ENCODE data around the gene MAP6.

MAP6 gene

GRCh38 chr11:75558939-75559843 lies 109.6 kb downstream of the MAP6 start:
- Histone ChIP-seq H3K4me3 (ENCODE audit: low read depth in 1 of 2, low read length in 2 of 2) (no peak overlapping the region), H3K27ac (ENCODE audit: low read depth, low read length) (peak overlapping the region; percentile 28), H3K36me3 (ENCODE audit: control insufficient read depth in 1 of 2, insufficient read depth in 2 of 2, low read length in 2 of 2) (no peaks in the 10 kb centered on the region), H3K27me3 (ENCODE audit: control insufficient read depth in 1 of 2, insufficient read depth in 2 of 2, low read length in 2 of 2) (no peaks in the 10 kb centered on the region), H3K9ac (ENCODE audit: low read depth in 1 of 2, low read length in 2 of 2) (peak overlapping the region; percentile 24 to 60), H3K4me1 (ENCODE audit: control insufficient read depth in 1 of 2, insufficient read depth in 2 of 2, low read length in 2 of 2) (peaks cover 31 to 34% of the 10 kb centered on the region in 2 donors), H3K9me3 (ENCODE audit: control insufficient read depth in 1 of 2, low read length in 2 of 2) (no peaks in the 10 kb centered on the region)

GRCh38 chr11:75557666-75558494 lies 111.0 kb downstream of the MAP6 start:
- no peaks in the 10 kb centered on the region for H3K36me3 ChIP-seq (ENCODE audit: control insufficient read depth in 1 of 2, insufficient read depth in 2 of 2, low read length in 2 of 2)
- peaks cover 25 to 26% of the 10 kb centered on the region in 2 donors for H3K4me1 ChIP-seq (ENCODE audit: control insufficient read depth in 1 of 2, insufficient read depth in 2 of 2, low read length in 2 of 2)
- no peaks in the 10 kb centered on the region for H3K9me3 ChIP-seq (ENCODE audit: control insufficient read depth in 1 of 2, low read length in 2 of 2)
- no peaks in the 10 kb centered on the region for H3K27me3 ChIP-seq (ENCODE audit: control insufficient read depth in 1 of 2, insufficient read depth in 2 of 2, low read length in 2 of 2)
- H3K9ac ChIP-seq (ENCODE audit: low read depth in 1 of 2, low read length in 2 of 2), result no peak overlapping the region
- no peak overlapping the region for H3K4me3 ChIP-seq (ENCODE audit: low read depth in 1 of 2, low read length in 2 of 2)
- peak overlapping the region; percentile 28 for H3K27ac ChIP-seq (ENCODE audit: low read depth, low read length)

- Histone ChIP-seq H3K36me3 (ENCODE audit: control insufficient read depth in 1 of 2, insufficient read depth in 2 of 2, low read length in 2 of 2) (no peaks in the 10 kb centered on the region), H3K27me3 (ENCODE audit: control insufficient read depth in 1 of 2, insufficient read depth in 2 of 2, low read length in 2 of 2) (no peaks in the 10 kb centered on the region), H3K9ac (ENCODE audit: low read depth in 1 of 2, low read length in 2 of 2) (no peak overlapping the region), H3K27ac (ENCODE audit: low read depth, low read length) (no peak overlapping the region), H3K4me1 (ENCODE audit: control insufficient read depth in 1 of 2, insufficient read depth in 2 of 2, low read length in 2 of 2) (peaks cover 20 to 21% of the 10 kb centered on the region in 2 donors), H3K9me3 (ENCODE audit: control insufficient read depth in 1 of 2, low read length in 2 of 2) (no peaks in the 10 kb centered on the region), H3K4me3 (ENCODE audit: low read depth in 1 of 2, low read length in 2 of 2) (no peak overlapping the region)
Measured at GRCh38 chr11:75556275-75556674, 112.6 kb downstream of the MAP6 start.

- Histone ChIP-seq H3K4me1 (ENCODE audit: control insufficient read depth in 1 of 2, insufficient read depth in 2 of 2, low read length in 2 of 2) (peaks cover 15 to 21% of the 10 kb centered on the region in 2 donors), H3K9me3 (ENCODE audit: control insufficient read depth in 1 of 2, low read length in 2 of 2) (no peaks in the 10 kb centered on the region), H3K9ac (ENCODE audit: low read depth in 1 of 2, low read length in 2 of 2) (no peak overlapping the region), H3K27me3 (ENCODE audit: control insufficient read depth in 1 of 2, insufficient read depth in 2 of 2, low read length in 2 of 2) (no peaks in the 10 kb centered on the region), H3K36me3 (ENCODE audit: control insufficient read depth in 1 of 2, insufficient read depth in 2 of 2, low read length in 2 of 2) (no peaks in the 10 kb centered on the region), H3K27ac (ENCODE audit: low read depth, low read length) (peak overlapping the region; percentile 51), H3K4me3 (ENCODE audit: low read depth in 1 of 2, low read length in 2 of 2) (no peak overlapping the region)
Measured at GRCh38 chr11:75555079-75555811, 113.6 kb downstream of the MAP6 start.

GRCh38 chr11:75554258-75555022 lies 114.4 kb downstream of the MAP6 start:
- no peaks in the 10 kb centered on the region for H3K9me3 ChIP-seq (ENCODE audit: control insufficient read depth in 1 of 2, low read length in 2 of 2)
- no peak overlapping the region for H3K9ac ChIP-seq (ENCODE audit: low read depth in 1 of 2, low read length in 2 of 2)
- H3K27me3 ChIP-seq (ENCODE audit: control insufficient read depth in 1 of 2, insufficient read depth in 2 of 2, low read length in 2 of 2), result no peaks in the 10 kb centered on the region
- H3K4me3 ChIP-seq (ENCODE audit: low read depth in 1 of 2, low read length in 2 of 2), result no peak overlapping the region
- H3K27ac ChIP-seq (ENCODE audit: low read depth, low read length), result peak overlapping the region; percentile 64
- peaks cover 11 to 19% of the 10 kb centered on the region in 2 donors for H3K4me1 ChIP-seq (ENCODE audit: control insufficient read depth in 1 of 2, insufficient read depth in 2 of 2, low read length in 2 of 2)
- no peaks in the 10 kb centered on the region for H3K36me3 ChIP-seq (ENCODE audit: control insufficient read depth in 1 of 2, insufficient read depth in 2 of 2, low read length in 2 of 2)

GRCh38 chr11:75553889-75554257 lies 115.0 kb downstream of the MAP6 start:
- Histone ChIP-seq H3K9ac (ENCODE audit: low read depth in 1 of 2, low read length in 2 of 2) (no peak overlapping the region), H3K36me3 (ENCODE audit: control insufficient read depth in 1 of 2, insufficient read depth in 2 of 2, low read length in 2 of 2) (no peaks in the 10 kb centered on the region), H3K27me3 (ENCODE audit: control insufficient read depth in 1 of 2, insufficient read depth in 2 of 2, low read length in 2 of 2) (no peaks in the 10 kb centered on the region), H3K27ac (ENCODE audit: low read depth, low read length) (peak overlapping the region; percentile 64), H3K4me1 (ENCODE audit: control insufficient read depth in 1 of 2, insufficient read depth in 2 of 2, low read length in 2 of 2) (peaks cover 5 to 14% of the 10 kb centered on the region in 2 donors), H3K4me3 (ENCODE audit: low read depth in 1 of 2, low read length in 2 of 2) (no peak overlapping the region), H3K9me3 (ENCODE audit: control insufficient read depth in 1 of 2, low read length in 2 of 2) (no peaks in the 10 kb centered on the region)

GRCh38 chr11:75553182-75553581 lies 115.7 kb downstream of the MAP6 start:
- Histone ChIP-seq H3K36me3 (ENCODE audit: control insufficient read depth in 1 of 2, insufficient read depth in 2 of 2, low read length in 2 of 2) (no peaks in the 10 kb centered on the region), H3K4me1 (ENCODE audit: control insufficient read depth in 1 of 2, insufficient read depth in 2 of 2, low read length in 2 of 2) (peaks cover 0 to 8% of the 10 kb centered on the region in 2 donors), H3K9ac (ENCODE audit: low read depth in 1 of 2, low read length in 2 of 2) (no peak overlapping the region), H3K27ac (ENCODE audit: low read depth, low read length) (no peak overlapping the region), H3K27me3 (ENCODE audit: control insufficient read depth in 1 of 2, insufficient read depth in 2 of 2, low read length in 2 of 2) (no peaks in the 10 kb centered on the region), H3K4me3 (ENCODE audit: low read depth in 1 of 2, low read length in 2 of 2) (no peak overlapping the region), H3K9me3 (ENCODE audit: control insufficient read depth in 1 of 2, low read length in 2 of 2) (no peaks in the 10 kb centered on the region)

GRCh38 chr11:75549370-75549958 lies 119.4 kb downstream of the MAP6 start:
- Histone ChIP-seq H3K9me3 (ENCODE audit: control insufficient read depth in 1 of 2, low read length in 2 of 2) (no peaks in the 10 kb centered on the region), H3K4me3 (ENCODE audit: low read depth in 1 of 2, low read length in 2 of 2) (no peak overlapping the region), H3K9ac (ENCODE audit: low read depth in 1 of 2, low read length in 2 of 2) (no peak overlapping the region), H3K4me1 (ENCODE audit: control insufficient read depth in 1 of 2, insufficient read depth in 2 of 2, low read length in 2 of 2) (peaks cover 0 to 6% of the 10 kb centered on the region in 2 donors), H3K27ac (ENCODE audit: low read depth, low read length) (no peak overlapping the region), H3K36me3 (ENCODE audit: control insufficient read depth in 1 of 2, insufficient read depth in 2 of 2, low read length in 2 of 2) (no peaks in the 10 kb centered on the region), H3K27me3 (ENCODE audit: control insufficient read depth in 1 of 2, insufficient read depth in 2 of 2, low read length in 2 of 2) (peaks cover 0 to 5% of the 10 kb centered on the region in 2 donors)

GRCh38 chr11:75548595-75549272 lies 120.1 kb downstream of the MAP6 start:
- Histone ChIP-seq H3K4me3 (ENCODE audit: low read depth in 1 of 2, low read length in 2 of 2) (no peak overlapping the region), H3K9ac (ENCODE audit: low read depth in 1 of 2, low read length in 2 of 2) (no peak overlapping the region), H3K4me1 (ENCODE audit: control insufficient read depth in 1 of 2, insufficient read depth in 2 of 2, low read length in 2 of 2) (peaks cover 0 to 3% of the 10 kb centered on the region in 2 donors), H3K36me3 (ENCODE audit: control insufficient read depth in 1 of 2, insufficient read depth in 2 of 2, low read length in 2 of 2) (no peaks in the 10 kb centered on the region), H3K27me3 (ENCODE audit: control insufficient read depth in 1 of 2, insufficient read depth in 2 of 2, low read length in 2 of 2) (peaks cover 0 to 5% of the 10 kb centered on the region in 2 donors), H3K27ac (ENCODE audit: low read depth, low read length) (no peak overlapping the region), H3K9me3 (ENCODE audit: control insufficient read depth in 1 of 2, low read length in 2 of 2) (no peaks in the 10 kb centered on the region)
